Measurements from ENCODE around the gene ATG16L1. TPM values are rescaled to one million over a fixed set of nuclear protein-coding genes. Genes with fewer than 3 reads are reported as not detected.

The ATG16L1 gene
- total and polyA plus RNA-seq, 2 experiments from 2014 or later, result 15.3 to 37.9 TPM

DNA sequence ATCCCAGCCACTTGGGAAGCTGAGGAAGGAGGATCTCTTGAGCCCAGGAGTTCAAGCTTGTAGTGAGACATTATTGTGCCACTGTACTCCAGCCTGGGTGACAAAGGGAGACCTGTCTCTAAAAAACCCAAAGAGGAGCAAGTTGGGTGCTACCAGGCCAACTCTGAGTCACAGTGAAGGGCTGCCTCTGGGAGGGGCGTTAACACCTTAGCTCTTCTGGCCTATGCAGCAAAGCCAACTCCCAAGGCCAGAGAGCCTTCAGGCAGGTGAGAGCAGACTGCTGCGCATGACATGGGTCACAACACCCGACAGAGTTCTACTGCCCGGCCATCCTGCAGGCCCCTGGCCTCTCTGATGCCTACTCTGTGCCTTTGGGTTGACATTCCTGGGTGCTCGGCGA, 32.6 kb upstream of the ATG16L1 start (continued):
- TF ChIP-seq, protein P1, sequence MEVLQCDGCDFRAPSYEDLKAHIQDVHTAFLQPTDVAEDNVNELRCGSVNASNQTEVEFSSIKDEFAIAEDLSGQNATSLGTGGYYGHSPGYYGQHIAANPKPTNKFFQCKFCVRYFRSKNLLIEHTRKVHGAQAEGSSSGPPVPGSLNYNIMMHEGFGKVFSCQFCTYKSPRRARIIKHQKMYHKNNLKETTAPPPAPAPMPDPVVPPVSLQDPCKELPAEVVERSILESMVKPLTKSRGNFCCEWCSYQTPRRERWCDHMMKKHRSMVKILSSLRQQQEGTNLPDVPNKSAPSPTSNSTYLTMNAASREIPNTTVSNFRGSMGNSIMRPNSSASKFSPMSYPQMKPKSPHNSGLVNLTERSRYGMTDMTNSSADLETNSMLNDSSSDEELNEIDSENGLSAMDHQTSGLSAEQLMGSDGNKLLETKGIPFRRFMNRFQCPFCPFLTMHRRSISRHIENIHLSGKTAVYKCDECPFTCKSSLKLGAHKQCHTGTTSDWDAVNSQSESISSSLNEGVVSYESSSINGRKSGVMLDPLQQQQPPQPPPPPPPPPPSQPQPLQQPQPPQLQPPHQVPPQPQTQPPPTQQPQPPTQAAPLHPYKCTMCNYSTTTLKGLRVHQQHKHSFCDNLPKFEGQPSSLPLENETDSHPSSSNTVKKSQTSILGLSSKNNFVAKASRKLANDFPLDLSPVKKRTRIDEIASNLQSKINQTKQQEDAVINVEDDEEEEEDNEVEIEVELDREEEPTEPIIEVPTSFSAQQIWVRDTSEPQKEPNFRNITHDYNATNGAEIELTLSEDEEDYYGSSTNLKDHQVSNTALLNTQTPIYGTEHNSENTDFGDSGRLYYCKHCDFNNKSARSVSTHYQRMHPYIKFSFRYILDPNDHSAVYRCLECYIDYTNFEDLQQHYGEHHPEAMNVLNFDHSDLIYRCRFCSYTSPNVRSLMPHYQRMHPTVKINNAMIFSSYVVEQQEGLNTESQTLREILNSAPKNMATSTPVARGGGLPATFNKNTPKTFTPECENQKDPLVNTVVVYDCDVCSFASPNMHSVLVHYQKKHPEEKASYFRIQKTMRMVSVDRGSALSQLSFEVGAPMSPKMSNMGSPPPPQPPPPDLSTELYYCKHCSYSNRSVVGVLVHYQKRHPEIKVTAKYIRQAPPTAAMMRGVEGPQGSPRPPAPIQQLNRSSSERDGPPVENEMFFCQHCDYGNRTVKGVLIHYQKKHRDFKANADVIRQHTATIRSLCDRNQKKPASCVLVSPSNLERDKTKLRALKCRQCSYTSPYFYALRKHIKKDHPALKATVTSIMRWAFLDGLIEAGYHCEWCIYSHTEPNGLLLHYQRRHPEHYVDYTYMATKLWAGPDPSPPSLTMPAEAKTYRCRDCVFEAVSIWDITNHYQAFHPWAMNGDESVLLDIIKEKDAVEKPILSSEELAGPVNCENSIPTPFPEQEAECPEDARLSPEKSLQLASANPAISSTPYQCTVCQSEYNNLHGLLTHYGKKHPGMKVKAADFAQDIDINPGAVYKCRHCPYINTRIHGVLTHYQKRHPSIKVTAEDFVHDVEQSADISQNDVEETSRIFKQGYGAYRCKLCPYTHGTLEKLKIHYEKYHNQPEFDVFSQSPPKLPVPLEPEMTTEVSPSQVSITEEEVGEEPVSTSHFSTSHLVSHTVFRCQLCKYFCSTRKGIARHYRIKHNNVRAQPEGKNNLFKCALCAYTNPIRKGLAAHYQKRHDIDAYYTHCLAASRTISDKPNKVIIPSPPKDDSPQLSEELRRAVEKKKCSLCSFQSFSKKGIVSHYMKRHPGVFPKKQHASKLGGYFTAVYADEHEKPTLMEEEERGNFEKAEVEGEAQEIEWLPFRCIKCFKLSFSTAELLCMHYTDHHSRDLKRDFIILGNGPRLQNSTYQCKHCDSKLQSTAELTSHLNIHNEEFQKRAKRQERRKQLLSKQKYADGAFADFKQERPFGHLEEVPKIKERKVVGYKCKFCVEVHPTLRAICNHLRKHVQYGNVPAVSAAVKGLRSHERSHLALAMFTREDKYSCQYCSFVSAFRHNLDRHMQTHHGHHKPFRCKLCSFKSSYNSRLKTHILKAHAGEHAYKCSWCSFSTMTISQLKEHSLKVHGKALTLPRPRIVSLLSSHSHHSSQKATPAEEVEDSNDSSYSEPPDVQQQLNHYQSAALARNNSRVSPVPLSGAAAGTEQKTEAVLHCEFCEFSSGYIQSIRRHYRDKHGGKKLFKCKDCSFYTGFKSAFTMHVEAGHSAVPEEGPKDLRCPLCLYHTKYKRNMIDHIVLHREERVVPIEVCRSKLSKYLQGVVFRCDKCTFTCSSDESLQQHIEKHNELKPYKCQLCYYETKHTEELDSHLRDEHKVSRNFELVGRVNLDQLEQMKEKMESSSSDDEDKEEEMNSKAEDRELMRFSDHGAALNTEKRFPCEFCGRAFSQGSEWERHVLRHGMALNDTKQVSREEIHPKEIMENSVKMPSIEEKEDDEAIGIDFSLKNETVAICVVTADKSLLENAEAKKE (CRISPR knock-in tag; IDR thresholded peaks at IDR 0.05), result no peak

DNA sequence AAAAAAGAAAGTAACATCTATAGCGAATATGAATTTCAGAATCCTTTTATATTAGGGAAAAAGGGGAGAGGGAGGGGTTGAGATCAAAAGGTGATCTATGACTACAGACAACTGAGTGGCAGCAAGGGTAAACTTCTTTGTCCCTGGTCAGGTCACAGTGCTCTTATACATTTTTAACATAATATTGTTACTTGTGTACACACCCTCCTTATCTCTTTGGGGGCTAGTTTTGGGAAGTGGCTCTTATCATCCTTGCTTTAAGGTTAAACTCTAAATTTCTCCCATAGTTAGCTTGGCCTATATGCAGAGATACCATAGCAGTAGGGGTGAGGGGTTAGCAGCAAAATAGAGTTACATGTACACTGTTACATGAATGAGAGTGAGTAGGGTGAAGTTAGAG, 31.6 kb upstream of the ATG16L1 start:
- Histone ChIP-seq H3K4me1 (ENCODE audit: insufficient read depth) (peaks cover 9% of the 10 kb centered on the region; the same call in 1 of the 2 replicates), H3K4me2 (no peak overlapping the region), H3K4me3 (no peak overlapping the region), H3K9me2 (ENCODE audit: insufficient read depth) (peaks cover 6% of the 10 kb centered on the region; the same call in 1 of the 2 replicates), H3K27ac (ENCODE audit: low read depth) (no peak overlapping the region), H3F3A (replicated peaks; ENCODE audit: low read depth) (no peaks in the 10 kb centered on the region), H4K20me1 (replicated peaks; ENCODE audit: insufficient read depth) (no peaks in the 10 kb centered on the region), H3K36me3 (ENCODE audit: insufficient read depth) (no peaks in the 10 kb centered on the region), H2AFZ (no peak overlapping the region), H3K79me2 (replicated peaks; ENCODE audit: insufficient read depth) (no peaks in the 10 kb centered on the region), H3K27me3 (ENCODE audit: insufficient read depth) (no peaks in the 10 kb centered on the region)
- peaks cover 2% of the 10 kb centered on the region for H3K27me3 Mint-ChIP-seq (ENCODE audit: insufficient read depth, low read depth, poor library complexity)
- H3K27ac Mint-ChIP-seq, result no peak overlapping the region
- no peak for DNase-seq (ENCODE audit: low spot score)
- H3K4me3 Mint-ChIP-seq, result no peak overlapping the region
- no peak for ATAC-seq
- no peaks in the 10 kb centered on the region for H3K4me1 Mint-ChIP-seq
- H3K36me3 Mint-ChIP-seq (ENCODE audit: low read depth), result no peaks in the 10 kb centered on the region
- no peaks in the 10 kb centered on the region for H3K9me3 Mint-ChIP-seq
- TF ChIP-seq, protein P2, sequence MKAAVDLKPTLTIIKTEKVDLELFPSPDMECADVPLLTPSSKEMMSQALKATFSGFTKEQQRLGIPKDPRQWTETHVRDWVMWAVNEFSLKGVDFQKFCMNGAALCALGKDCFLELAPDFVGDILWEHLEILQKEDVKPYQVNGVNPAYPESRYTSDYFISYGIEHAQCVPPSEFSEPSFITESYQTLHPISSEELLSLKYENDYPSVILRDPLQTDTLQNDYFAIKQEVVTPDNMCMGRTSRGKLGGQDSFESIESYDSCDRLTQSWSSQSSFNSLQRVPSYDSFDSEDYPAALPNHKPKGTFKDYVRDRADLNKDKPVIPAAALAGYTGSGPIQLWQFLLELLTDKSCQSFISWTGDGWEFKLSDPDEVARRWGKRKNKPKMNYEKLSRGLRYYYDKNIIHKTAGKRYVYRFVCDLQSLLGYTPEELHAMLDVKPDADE (IDR thresholded peaks at IDR 0.05), result no peak
- no peak for TF ChIP-seq CREB1 (CRISPR knock-in tag; IDR thresholded peaks at IDR 0.05; ENCODE audit: low read depth)
- no peak for TF ChIP-seq EZH2phosphoT487 (IDR thresholded peaks at IDR 0.05; ENCODE audit: unreplicated experiment)
- no peak for TF ChIP-seq EZH2 (IDR thresholded peaks at IDR 0.05; ENCODE audit: low read depth, unreplicated experiment)
- TF ChIP-seq NANOG (IDR thresholded peaks at IDR 0.05; ENCODE audit: borderline replicate concordance), result no peak
- TF ChIP-seq POLR2AphosphoS5 (IDR thresholded peaks at IDR 0.05; ENCODE audit: low read depth), result no peak
- no peak for TF ChIP-seq ZNF331 (CRISPR knock-in tag; IDR thresholded peaks at IDR 0.05; ENCODE audit: low read depth)
- no peak for TF ChIP-seq JUNB (IDR thresholded peaks at IDR 0.05; ENCODE audit: unreplicated experiment)
- TF ChIP-seq, protein P3, sequence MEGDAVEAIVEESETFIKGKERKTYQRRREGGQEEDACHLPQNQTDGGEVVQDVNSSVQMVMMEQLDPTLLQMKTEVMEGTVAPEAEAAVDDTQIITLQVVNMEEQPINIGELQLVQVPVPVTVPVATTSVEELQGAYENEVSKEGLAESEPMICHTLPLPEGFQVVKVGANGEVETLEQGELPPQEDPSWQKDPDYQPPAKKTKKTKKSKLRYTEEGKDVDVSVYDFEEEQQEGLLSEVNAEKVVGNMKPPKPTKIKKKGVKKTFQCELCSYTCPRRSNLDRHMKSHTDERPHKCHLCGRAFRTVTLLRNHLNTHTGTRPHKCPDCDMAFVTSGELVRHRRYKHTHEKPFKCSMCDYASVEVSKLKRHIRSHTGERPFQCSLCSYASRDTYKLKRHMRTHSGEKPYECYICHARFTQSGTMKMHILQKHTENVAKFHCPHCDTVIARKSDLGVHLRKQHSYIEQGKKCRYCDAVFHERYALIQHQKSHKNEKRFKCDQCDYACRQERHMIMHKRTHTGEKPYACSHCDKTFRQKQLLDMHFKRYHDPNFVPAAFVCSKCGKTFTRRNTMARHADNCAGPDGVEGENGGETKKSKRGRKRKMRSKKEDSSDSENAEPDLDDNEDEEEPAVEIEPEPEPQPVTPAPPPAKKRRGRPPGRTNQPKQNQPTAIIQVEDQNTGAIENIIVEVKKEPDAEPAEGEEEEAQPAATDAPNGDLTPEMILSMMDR (conservative IDR thresholded peaks at IDR 0.05; ENCODE audit: low read depth in 2 of 2), result no peak
- TF ChIP-seq STAT1 (IDR thresholded peaks at IDR 0.05; ENCODE audit: unreplicated experiment), result no peak
